Endothelial cell of umbilical vein (primary cell): Measurements from ENCODE around the gene CDC25A. TPM values are rescaled to one million over a fixed set of nuclear protein-coding genes. Genes with fewer than 3 reads are reported as not detected.

Experiments used
- BruUV-seq: library from RNA; stranded (reverse); fragments of 400-500 nt; replicated peaks from 2 replicates; lab custom pipeline; 2021; lab: Mats Ljungman, UMichigan
- CTCF ChIA-PET: fragments of 300-600, 350-600 bp; sonication (Branson Sonifier 250); formaldehyde crosslinking; loops from one replicate; lab custom pipeline; 2021; ENCODE audit warnings: antibody characterized with exemption, inconsistent platforms; lab: Charles Lee
- POLR2A ChIA-PET: fragments of 300-600, 350-600 bp; sonication (Branson Sonifier 250); formaldehyde crosslinking; loops from one replicate; lab custom pipeline; 2021; ENCODE audit warnings: antibody characterized with exemption, inconsistent platforms; lab: Charles Lee
- DNase-seq: peaks from one replicate; pipeline ENCODE4 v3.0.0-alpha.2; 2011; ENCODE audit warnings: low read depth, low spot score
- FAIRE-seq: peaks from 2 replicates; lab custom pipeline; 2011; peaks lifted over from hg19 to GRCh38; lab: Jason Lieb, UNC
- H2AFZ ChIP-seq: 2 replicates; pipeline ENCODE4 v1.6.0; 2012; ENCODE audit warnings: low read depth, low read length, control low read depth, inconsistent platforms
- H3K27ac ChIP-seq: 2 replicates; pipeline ENCODE4 v1.5.1; 2011; ENCODE audit warnings: low read depth, mild to moderate bottlenecking, control low read depth, low read length, moderate library complexity; ENCODE audit not compliant: insufficient read depth
- H3K27me3 ChIP-seq, 2 experiments: 2 replicates each; pipeline versions ENCODE4 v1.6.0 to v1.6.1; 2011; ENCODE audit warnings: low read length in 2 of 2, mixed read lengths in 1 of 2; ENCODE audit not compliant: control insufficient read depth in 2 of 2, insufficient read depth in 2 of 2
- H3K36me3 ChIP-seq, 2 experiments: 2 replicates in 1 of 2; 3 replicates in 1 of 2; pipeline ENCODE4 v1.5.1; 2011; ENCODE audit warnings: low read length in 2 of 2, mild to moderate bottlenecking in 1 of 2, moderate library complexity in 1 of 2; ENCODE audit not compliant: control insufficient read depth in 2 of 2, insufficient read depth in 2 of 2; ENCODE audit errors: extremely low read depth in 1 of 2
- H3K4me1 ChIP-seq: 3 replicates; pipeline ENCODE4 v1.5.1; 2011; ENCODE audit warnings: mild to moderate bottlenecking, low read length; ENCODE audit not compliant: control insufficient read depth, insufficient read depth; ENCODE audit errors: extremely low read depth
- H3K4me2 ChIP-seq: 2 replicates; pipeline ENCODE4 v1.6.1; 2011; ENCODE audit warnings: low read length, control low read depth, mixed read lengths; ENCODE audit not compliant: insufficient read depth
- H3K4me3 ChIP-seq, 3 experiments: fragments of 200-600 bp in 1 of 3; sonication (generic), shearing (Covaris generic) in 1 of 3; replicated peaks in 1 of 3; 2 replicates each; pipeline ENCODE4 v1.5.1; 2011 to 2016; ENCODE audit warnings: control low read depth in 3 of 3, low read length in 3 of 3, mild to moderate bottlenecking in 2 of 3, inconsistent platforms in 1 of 3, low read depth in 1 of 3, moderate library complexity in 1 of 3; ENCODE audit not compliant: insufficient read depth in 1 of 3
- H3K79me2 ChIP-seq: 2 replicates; pipeline ENCODE4 v1.6.0; 2012; ENCODE audit warnings: low read length, inconsistent platforms; ENCODE audit not compliant: control insufficient read depth, insufficient read depth
- H3K9ac ChIP-seq: replicated peaks from 2 replicates; pipeline ENCODE3; 2011; ENCODE audit warnings: low read length, control low read depth; ENCODE audit not compliant: insufficient read depth; ENCODE audit errors: extremely low read depth
- H3K9me1 ChIP-seq: replicated peaks from 3 replicates; pipeline ENCODE4 v1.6.0; 2011; ENCODE audit warnings: mild to moderate bottlenecking, low read length; ENCODE audit not compliant: control insufficient read depth, insufficient read depth; ENCODE audit errors: extremely low read depth
- H3K9me3 ChIP-seq: replicated peaks from 2 replicates; pipeline ENCODE4 v1.5.1; 2012; ENCODE audit warnings: low read length, inconsistent platforms; ENCODE audit not compliant: control insufficient read depth, insufficient read depth
- H4K20me1 ChIP-seq: replicated peaks from 2 replicates; pipeline ENCODE3; 2011; ENCODE audit warnings: mild to moderate bottlenecking, low read length; ENCODE audit not compliant: control insufficient read depth, insufficient read depth; ENCODE audit errors: extremely low read depth
- EZH2 ChIP-seq: IDR thresholded peaks from 2 replicates; pipeline ENCODE4 v1.6.1; 2012; ENCODE audit warnings: borderline replicate concordance, low read depth, mild to moderate bottlenecking, moderate library complexity, low read length, inconsistent platforms; ENCODE audit not compliant: severe bottlenecking
- JUN ChIP-seq: IDR thresholded peaks from 2 replicates; pipeline ENCODE4 v1.6.1; 2011; ENCODE audit warnings: borderline replicate concordance, low read depth; ENCODE audit not compliant: insufficient read length, insufficient read depth
- MYC ChIP-seq: IDR thresholded peaks from one replicate; pipeline ENCODE4 v1.6.1; 2011; ENCODE audit warnings: mild to moderate bottlenecking, low read depth, low read length
- POLR2A ChIP-seq: IDR thresholded peaks from 2 replicates; pipeline ENCODE4 v1.6.1; 2012; ENCODE audit warnings: low read depth, mild to moderate bottlenecking, control low read depth, low read length
- dilution Hi-C: fragments of 300-500 bp; cut with MboI; formaldehyde crosslinking; loops from one replicate; pipeline ENCODE4 v1.15.0; 2019; ENCODE audit warnings: low sequenced_read_pairs; ENCODE audit not compliant: extremely low pct_ligation_motif_present
- intact Hi-C: fragments of 100-400 bp; cut with micrococcal nuclease; formaldehyde crosslinking; loops from one replicate; pipeline ENCODE4 v1.10.0; 2022
- polyA plus RNA-seq, 4 experiments: library from polyadenylated mRNA; depleted of rRNA in 3 of 4; stranded (reverse) in 3 of 4; unstranded in 1 of 4; fragments of >200 nt; gene quantifications; 2 replicates each; pipeline versions ENCODE4 v1.2.1 to v1.2.3, GENCODE V29; 2011 to 2012; ENCODE audit warnings: missing spikeins in 1 of 4
- total RNA-seq: library from RNA; stranded (reverse); gene quantifications from 2 replicates; pipeline ENCODE4 v1.2.3, GENCODE V29; 2021
- TF ChIP-seq, protein P1 (sequence below), 2 donors: IDR thresholded peaks; 1 replicate in 1 of 2; 2 replicates in 1 of 2; pipeline ENCODE4 v1.5.1; 2011; ENCODE audit warnings: low read length in 2 of 2, mild to moderate bottlenecking in 2 of 2, moderate library complexity in 2 of 2, control low read depth in 1 of 2, inconsistent platforms in 1 of 2, low read depth in 1 of 2; ENCODE audit not compliant: insufficient read depth in 1 of 2; ENCODE audit errors: extremely low read depth in 1 of 2
- TF ChIP-seq, protein P2 (sequence below): IDR thresholded peaks from 2 replicates; pipeline ENCODE4 v1.6.1; 2011; ENCODE audit not compliant: insufficient read depth, insufficient read length

Gene CDC25A
- total and polyA plus RNA-seq, 2 donors (not counting 3 experiments of a cell fraction or from before 2014, with no cell fraction given) = 5.5 to 18.4 TPM

DNA sequence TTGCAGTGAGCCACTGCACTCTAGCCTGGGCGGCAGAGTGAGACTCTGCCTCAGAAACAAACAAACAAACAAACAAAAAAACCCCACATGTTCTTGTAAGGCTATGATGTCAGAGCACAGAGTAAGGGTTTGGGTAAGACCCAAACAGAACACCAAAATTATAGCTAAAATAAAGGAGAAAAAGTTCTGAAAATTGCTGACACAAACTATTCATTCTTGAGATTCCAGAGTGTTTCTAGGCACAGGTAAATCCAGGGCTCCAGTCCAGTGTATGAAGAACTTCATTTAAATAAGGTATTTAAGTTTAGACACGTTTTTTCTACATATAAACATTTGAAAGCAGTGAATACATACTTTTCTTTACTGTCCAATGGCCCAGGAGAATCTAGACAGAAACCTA lies 3.9 kb downstream of the CDC25A start:
- Histone ChIP-seq H3K4me1 (peaks cover 5% of the 10 kb centered on the region), H4K20me1 (no peaks in the 10 kb centered on the region), H3K79me2 (peaks cover 68% of the 10 kb centered on the region), H3K27me3 (no peaks in the 10 kb centered on the region), H3K9me3 (no peaks in the 10 kb centered on the region), H3K4me3 (no peak overlapping the region), H3K4me2 (no peak overlapping the region), H3K36me3 (peaks cover 18 to 31% of the 10 kb centered on the region in 2 experiments), H3K9me1 (no peaks in the 10 kb centered on the region), H2AFZ (no peak overlapping the region), H3K27ac (no peak overlapping the region), H3K9ac (no peak overlapping the region)
- TF ChIP-seq MYC (no peak), EZH2 (no peak), JUN (no peak), POLR2A (no peak)
- TF ChIP-seq, protein P1, sequence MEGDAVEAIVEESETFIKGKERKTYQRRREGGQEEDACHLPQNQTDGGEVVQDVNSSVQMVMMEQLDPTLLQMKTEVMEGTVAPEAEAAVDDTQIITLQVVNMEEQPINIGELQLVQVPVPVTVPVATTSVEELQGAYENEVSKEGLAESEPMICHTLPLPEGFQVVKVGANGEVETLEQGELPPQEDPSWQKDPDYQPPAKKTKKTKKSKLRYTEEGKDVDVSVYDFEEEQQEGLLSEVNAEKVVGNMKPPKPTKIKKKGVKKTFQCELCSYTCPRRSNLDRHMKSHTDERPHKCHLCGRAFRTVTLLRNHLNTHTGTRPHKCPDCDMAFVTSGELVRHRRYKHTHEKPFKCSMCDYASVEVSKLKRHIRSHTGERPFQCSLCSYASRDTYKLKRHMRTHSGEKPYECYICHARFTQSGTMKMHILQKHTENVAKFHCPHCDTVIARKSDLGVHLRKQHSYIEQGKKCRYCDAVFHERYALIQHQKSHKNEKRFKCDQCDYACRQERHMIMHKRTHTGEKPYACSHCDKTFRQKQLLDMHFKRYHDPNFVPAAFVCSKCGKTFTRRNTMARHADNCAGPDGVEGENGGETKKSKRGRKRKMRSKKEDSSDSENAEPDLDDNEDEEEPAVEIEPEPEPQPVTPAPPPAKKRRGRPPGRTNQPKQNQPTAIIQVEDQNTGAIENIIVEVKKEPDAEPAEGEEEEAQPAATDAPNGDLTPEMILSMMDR (IDR thresholded peaks at IDR 0.05; ENCODE audit: extremely low read depth in 1 of 2, insufficient read depth in 1 of 2, low read depth in 1 of 2, low read length in 2 of 2) = no peak
- TF ChIP-seq, protein P2, sequence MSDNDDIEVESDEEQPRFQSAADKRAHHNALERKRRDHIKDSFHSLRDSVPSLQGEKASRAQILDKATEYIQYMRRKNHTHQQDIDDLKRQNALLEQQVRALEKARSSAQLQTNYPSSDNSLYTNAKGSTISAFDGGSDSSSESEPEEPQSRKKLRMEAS = no peak
- POLR2A ChIA-PET = no interaction called here
- DNase-seq = no peak
- BruUV-seq = no TSS peak
- CTCF ChIA-PET = interaction anchor here (1.1 to 1.8 kb wide), 2 partner anchors 27 to 252 kb away, joined by 3 to 8 read pairs; no protein-coding TSS in a partner anchor
- intact Hi-C loops = no loop called here
- dilution Hi-C loops = no loop called here
- FAIRE-seq = no peak
